Activated CD4-positive, alpha-beta T cell treated with anti-CD3 and anti-CD28 coated beads for 24 hours (primary cell): ENCODE measurements around the gene YIPF5.

Source experiments
- DNase-seq, 2 donors: peaks; one replicate each; pipeline ENCODE4 v3.0.0-alpha.2; 2020; ENCODE audit warnings: low read depth in 2 of 2

The YIPF5 gene

DNA sequence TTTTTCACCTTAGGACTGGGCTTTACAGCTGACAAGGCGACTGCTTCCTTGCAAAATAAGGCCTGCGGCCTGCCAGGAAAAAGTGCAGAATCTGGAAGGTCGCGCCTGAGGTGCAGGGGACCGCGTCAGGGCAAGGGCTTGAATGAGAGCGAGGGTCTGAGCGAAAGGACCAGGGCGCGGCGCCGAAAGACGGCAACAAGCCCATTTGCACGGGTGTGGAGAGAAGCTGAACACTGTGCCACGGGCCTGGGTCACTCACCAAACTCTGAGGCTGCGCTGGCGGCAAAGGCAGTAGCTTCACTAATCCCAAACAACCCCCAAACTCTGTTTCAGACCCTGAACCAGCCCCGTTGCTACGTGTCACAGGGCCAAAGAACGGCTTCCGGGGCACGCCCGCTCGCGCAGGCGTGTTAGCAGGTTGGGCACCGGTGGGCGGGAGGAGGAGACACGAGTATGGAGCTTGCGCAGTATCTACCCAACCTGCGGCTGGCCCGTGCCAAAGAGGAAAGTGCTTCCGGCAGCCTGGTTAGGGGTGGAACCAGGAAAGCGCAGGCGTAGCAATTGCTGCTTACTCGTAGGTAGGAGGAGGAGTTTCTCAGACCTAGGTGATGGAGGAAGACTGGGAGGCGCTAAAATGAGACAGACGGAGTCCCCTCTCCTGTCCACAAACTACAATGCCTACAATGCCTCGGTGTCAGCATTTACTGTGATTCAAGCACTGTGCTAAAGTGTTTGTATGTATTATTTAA, at the start of gene YIPF5, which contains the start of gene KCTD16:
YIPF5 (minus strand) TSS at position 384 of the 749 bp plus-strand sequence. CDS start 704 bp downstream, outside the sequence.
KCTD16 (plus strand) TSS at position 598 of the 749 bp plus-strand sequence.
- DNase-seq = peak; percentile 88 to 93

DNA sequence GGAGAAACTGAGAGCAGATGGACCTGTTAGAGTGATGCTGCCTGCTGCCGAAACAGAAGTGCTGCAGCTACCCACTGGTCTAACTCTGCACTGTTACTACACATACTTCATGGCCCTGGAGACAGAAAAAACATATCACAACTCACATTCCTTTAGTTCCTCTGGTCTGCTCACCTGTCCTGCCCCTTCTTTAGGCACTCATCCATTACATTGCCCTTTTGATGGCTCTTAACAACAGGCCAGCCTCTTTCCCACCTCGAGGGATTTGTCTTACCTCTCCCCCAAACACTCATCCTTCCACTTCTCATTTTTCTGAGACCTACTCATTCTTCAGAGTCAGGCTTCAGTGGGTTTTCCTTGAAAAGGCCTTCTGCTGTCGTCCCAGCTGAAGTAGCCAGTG, 49.4 kb upstream of the YIPF5 start:
- DNase-seq = no peak

DNA sequence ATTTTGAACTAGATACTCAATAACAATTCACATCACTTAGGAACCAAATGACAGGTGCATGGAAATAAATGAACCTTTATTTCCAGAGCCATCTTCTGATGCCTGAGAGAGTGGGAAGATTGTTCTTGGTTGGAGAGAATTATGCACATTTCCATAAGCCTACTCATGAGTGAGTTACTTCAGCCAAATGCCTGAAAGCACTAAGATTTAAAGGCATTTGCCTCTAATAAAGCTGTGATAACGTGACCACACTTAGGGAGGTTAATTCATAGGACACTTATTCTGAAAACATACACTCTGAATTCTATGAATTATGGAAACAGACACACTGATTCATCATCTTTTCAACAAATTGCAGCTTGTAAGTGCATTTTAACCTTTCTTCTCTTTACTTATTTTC, 40.2 kb upstream of the YIPF5 start:
- no peak for DNase-seq

DNA sequence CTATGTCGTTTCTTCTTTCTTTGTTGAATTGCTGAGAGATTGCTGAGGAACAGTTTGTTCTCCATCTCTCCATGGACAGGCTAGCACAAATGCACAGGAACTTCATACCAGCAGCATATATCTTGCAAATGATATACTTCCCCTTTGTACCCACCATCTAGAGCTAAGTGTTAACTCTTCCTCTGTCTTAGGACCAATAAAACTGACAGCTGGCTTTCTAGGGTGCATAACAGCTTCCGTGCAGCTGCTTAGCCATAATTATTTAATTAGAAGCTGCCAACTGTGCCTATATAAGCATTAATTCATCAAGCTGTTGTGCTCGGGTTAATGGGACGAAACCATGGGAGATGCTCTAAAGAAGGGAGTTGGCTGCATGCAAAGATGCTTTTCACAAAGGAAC, 38.9 kb upstream of the YIPF5 start:
- no peak for DNase-seq

DNA sequence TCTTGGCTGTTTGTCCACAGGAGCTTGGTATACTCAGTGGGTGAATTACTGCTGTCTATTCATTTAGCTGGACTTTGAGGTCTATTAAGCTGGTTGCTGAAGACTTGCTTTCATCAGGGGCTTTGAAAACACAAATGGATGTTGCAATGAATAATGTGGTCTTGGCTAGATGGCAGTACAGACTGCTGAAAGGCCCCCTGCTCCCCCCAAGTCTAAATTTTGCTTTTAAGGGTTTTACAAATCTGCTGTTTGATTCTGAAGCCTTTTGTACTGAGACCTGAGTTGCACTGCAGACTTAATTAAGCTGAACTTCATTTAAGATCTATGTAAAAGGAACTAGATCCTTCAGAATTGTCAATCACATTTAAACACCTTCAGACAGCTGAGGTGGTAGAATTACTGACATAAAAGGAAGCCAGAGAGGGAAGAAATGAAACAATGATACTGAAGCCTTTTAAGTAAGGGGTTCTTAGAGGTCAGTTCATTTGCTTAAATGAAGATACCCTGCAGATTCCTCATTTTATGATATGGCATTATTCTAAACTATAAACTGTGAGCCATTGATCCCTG, 37.5 kb upstream of the YIPF5 start:
- DNase-seq = no peak

DNA sequence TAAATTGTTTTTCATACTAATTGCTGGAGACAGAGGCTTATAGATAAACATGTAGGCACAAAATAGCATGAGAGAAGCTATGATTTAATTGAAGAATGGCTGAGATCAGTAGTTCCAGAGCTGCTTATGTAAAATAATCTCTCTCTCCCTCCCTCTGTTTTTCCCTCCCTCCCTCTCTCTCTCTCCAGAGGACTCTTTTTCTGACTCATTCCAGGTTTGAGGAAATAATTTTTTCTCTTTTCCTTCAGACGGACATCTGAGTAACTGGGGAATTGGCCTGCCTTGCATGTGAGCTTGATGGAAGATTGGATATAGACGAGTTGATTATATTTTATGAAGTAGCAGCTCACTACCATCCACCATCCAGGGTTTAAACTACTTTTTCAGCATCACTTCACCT, 35.7 kb upstream of the YIPF5 start:
- no peak for DNase-seq

DNA sequence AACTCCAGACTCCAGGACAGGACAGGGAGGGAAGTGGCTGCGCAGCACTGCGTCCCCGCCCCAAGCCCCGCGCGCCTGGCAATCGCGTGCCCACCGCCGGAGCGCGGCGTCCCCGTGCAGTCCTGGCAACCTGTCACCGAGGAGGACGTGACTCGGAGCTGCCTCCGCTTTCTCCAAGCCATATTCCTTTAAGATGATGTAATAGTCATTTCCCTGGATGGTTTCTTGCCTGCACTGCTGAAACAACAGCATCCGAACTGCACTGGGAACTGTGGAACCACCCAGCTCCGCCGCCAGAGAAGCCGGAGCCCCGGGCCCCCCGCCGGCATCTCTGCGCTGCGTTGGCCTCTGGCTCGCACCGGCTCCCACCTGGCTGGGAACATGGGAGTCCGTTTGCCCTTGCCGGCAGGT, 34.7 kb upstream of the YIPF5 start:
- no peak for DNase-seq

DNA sequence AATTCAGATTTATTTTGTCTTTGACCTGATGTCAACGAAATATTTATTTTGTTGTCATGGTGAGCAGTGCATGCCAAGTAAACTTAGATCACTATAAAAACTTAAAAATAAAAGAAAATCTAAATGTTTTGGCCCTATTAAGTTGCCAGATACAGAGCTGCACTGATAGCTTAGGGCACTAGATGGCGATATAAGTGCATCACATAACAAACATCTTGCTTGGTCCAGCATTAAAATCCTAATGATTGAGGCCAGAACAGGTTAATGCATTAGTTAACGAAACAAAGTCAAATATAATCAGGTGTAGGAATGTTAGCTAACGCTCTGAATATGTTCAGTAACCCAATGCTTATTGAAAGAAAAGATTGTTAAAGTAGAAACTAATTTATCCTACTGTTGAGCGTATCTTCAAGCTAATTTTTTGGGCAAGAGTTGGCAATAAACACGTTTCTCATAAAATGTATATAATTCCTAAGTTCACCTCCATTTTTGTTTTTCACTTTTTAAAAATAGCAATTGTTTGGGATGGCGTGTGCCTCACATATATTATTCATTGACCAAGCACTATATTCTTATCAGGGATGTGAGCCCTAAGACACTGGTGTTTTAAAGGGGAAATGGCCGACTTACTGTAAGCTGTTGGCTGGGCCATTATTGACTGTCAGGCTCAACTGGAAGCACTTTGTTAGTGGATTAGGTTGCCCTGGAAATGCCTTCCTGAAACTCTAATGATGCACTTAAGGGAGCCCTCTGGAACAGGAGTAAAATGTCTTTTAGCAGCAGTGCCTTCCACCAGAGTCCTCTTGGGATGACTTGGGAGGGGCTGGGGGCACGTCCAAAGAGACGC, 33.5 kb upstream of the YIPF5 start:
- DNase-seq = peak in 1 of 2 donors; percentile 34

DNA sequence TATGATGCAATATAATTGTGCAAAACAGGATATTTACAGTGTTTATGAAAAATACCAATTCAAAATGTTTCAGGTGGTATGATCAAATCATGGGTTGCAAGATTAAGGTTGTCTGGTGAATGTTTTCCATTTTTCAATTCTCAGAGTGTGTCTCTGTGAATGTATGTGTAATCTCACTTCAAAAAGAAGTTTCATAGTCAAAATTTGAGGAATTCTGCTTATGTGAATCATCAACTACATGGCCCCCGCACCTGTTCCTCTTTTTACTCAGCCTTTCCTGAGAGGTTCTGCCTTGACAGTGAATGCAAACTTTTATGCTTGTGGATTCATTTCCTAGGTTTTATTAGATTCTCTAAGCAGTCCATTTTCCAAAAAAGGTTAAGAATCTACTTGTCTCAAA, 32.3 kb upstream of the YIPF5 start:
- DNase-seq = no peak

DNA sequence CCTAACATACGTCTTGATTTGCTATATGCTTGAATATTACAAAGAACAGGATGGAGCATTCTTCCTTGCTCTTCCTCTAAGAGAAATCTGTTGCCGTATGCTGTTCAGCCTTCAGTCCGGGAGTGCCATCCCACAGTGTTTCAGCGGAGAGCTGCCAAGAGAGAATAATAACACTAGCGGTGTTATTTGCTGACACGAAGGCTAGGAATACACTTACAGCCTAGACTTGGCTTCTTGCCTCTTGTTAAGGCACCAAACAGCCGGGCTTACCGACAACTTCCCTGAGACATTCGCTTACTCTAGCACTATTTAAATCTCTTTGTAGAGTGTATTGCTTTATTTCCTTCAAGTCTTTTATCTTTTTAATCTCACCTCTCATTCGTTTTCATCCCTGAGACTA, 31.6 kb upstream of the YIPF5 start:
- no peak for DNase-seq

DNA sequence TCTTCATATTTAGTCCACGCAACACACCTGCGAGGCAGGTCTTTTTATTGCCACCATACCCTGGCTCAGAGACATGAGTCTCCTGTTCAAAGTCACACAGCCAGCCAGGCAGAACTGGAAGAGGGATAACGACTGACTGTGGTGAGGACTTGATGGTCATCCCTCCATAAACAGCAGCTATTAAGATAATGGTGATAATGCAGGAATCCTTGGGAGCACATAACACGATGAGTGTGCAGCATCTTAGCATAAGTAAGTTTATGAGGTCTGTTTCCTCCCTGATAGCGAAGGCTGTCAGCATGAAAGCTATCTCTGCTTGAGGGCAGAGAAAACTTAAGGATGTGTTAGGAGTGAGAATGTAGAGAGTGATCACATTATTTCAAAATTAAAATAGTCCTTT, 31.1 kb upstream of the YIPF5 start:
- no peak for DNase-seq

DNA sequence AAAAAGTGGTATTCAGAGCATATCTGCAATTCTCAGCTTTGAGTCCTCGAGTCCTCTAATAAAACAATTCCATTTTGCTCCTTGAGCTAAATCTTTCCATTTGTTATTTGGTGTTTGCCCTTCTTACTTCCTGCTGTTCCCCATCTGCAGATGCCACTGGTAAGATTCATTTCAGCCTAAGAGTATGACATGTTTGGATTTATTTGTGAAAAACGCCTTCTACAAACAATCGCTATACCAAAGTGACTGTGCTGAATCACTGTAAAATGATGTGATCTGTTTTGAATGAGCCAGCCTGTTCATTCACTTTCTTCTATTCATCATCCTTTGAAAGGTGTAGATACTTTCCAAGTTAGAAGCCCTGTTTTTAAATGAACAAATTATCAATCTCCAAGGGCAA, 27.9 kb upstream of the YIPF5 start:
- no peak for DNase-seq

DNA sequence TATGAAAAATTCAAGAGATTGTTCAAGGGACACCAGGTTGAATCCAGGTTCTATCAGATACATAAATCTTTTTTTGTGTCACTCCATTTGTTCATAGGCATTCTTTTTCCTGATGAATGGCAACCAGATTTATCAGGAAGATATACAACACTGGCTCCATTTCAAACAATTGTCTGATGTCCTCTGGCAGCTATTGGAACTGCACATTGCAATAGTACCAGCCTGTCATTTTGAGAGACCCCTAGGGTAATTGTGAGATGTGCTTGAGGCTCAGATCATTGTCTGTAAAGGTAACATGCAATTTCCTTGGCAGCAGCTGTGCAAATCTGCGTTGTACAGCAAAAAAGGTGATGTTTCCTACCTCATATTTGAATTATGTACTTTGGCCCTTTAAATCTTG, 26.2 kb upstream of the YIPF5 start:
- no peak for DNase-seq

DNA sequence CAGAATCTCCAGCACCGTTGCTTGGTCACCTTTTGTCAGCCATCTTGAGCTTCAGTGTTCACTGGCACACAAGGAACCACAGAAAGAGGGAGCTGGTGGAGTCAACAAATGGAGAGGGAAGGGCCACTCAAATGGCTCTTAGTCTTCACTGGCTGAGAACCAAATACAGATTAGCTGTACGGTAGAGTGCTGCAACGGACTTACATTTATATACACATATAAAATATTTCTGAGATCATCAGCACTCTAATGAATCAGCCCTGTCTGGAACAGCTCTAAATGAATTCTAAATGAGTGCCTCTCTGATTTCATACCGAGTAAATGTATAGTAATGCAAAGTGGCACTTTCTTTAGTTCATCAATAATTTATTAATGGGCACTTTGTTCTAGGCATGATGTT, 25.0 kb upstream of the YIPF5 start:
- no peak for DNase-seq

DNA sequence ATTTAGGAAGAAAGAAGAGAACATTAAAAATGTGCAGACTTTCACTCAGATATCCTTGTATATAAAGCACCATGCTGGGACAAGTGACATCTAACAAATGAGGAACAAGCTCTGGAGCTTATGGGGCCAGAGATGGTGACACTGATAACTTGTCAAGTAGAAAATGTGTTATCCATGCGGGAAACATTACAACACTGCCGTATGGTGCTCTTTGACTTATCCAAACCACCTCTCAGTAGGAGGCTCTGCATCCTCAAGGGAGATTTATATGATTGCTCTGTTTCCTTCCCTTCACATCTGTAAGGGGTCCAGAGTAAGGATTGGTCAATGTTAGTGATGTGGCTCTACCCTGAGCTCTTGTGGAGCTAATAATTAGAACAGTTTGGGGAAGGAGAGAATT, 23.7 kb upstream of the YIPF5 start:
- no peak for DNase-seq

DNA sequence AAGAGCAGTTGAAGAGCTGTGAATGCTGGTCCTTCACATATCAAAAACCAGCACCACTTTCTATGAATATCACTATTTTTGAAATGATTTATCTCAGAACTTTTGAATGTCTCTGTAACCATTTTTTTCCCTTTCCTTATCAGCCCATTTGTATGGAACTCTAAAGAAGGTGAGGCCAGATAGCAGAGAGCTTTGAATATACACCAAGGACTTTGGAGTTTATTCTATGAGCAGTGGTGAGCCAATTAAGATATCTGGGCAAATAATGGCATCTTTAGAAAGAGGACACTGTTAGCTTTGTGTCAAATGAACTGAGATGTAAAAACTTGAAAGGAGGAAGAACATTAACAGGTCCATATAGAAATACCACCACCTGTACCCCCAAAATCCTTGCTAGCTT, 22.2 kb upstream of the YIPF5 start:
- no peak for DNase-seq

DNA sequence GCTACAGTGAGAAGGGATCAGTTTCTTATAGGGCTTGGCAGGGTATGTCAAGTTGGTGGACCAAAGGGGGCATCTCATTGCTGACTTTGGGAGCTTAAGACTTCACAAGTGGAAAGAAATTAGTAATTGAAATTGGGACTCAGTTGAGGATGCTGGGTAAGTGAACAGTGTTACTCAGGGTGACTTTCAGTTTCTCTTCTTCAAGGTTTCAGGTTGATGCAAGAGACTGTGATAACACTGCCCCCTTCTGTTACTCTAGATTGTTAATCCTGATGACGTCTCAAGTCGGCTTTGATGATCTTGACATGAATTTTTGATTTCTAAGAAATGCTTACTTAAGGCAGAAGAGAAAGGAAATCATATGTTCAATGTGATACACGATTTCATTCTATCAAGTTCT, 21.5 kb upstream of the YIPF5 start:
- no peak for DNase-seq

DNA sequence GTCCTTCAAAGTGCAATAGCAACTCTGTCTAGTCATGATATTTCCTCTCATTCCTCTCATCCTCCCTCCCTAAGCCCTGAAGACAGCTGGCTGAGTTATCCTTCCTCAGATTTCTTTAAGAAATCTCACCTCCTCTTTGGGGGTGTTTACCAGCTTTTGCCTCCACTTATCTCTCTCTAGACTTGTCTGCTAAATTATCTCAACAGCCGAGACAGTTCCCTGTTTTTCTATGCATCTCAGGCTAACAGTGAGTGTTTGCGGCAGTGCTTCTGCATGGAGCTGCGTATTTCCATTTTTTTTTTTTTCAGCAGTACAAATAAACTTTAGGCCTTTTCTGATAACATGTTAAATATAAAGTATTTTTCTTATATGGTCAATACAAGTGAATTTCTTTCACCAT, 21.1 kb upstream of the YIPF5 start:
- no peak for DNase-seq

DNA sequence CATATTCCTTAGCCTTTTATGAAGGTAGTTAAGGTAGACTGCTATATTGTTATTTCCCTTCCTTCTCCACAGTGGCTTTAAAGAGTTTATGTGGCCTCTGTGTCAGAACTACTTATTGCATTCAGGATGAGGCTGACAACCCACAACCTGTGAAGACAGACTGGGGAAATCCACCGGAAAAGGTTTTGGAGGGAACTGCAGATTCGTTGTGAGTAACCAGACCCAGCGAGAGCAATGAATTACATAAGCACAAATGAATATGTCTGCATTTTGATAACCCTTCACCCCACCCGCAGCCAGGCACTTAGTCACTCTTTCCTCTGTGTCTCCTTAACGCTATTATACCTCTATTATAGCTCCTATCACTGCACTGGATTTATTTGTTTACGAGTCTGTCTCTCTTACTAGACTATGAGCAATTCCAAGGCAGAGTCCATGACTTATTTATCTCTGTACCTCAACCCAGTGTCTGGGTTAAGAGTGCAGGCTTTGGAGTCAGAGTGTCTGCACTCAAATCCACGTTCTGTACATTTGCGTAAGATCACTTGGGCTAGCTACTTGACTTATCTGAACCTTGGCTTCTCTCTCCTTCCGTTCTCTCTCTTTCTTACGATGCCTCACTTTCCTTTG, 19.5 kb upstream of the YIPF5 start:
- peak; percentile 37 to 56 for DNase-seq

DNA sequence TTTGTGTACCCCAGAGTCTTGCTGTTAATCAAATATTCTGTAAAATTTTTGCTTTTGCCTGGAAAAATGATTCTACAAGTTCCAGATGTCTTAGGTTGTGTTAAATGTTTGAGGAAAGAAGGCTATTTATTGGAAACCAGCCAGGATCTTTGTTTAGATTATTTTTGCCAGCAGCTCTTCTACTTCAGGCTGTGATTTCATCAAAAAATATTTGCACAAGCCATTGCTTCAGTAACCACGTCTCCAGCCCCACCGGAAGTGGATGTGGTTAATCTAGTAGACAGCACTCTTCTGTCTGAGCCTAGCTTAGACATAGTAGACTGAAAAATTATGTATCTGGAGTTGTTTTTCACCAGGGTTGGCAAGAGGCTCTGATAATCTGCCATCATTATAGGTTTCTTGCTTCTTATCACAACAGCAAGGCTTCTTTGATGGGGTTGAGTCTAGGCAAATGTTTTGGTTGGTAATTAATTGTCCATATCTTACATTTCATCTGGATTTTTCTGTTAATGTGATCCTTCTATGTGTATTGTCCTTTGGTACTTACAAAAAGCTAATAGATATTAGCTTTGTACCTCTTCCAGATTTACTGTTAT, 17.3 kb upstream of the YIPF5 start:
- peak; percentile 37 to 47 for DNase-seq

DNA sequence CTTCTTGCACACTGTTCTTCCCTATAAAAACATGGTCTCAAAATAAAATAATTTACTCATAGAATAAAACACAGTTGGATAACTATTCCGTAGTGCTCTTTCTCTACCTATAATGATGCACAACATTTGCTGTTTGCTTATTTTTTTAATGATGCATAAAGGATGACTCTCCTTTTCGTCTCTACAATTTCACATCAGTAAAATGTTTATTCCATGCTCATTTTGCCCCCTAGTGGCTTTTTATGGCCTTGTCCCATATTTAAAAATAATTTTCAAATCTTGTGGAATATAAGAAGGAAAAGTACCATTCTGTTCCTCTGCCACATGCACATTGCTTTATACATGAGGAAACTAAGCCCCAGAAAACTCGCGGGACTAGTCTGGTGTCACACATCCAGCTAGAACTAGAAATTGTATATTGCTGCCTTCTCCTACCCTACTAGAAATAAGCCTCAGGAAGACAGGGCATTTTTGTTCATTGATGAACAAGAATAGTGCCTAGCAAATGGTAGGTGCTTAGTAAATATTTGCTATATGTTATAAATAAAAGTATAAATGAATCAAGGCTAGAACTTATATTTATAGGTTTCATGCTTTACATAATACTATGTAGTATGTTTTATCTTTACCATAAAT, 12.9 kb upstream of the YIPF5 start:
- DNase-seq = no peak
